HEK293 (cell line): ENCODE results near the gene PRELID2.
"Not testable (repeated sequence)": the region's sequence is repeated elsewhere in the genome, so short reads cannot be mapped to it uniquely, and the experiment has no call there.

Source experiments
- EGR2 ChIP-seq: fragments of 450-650 bp; formaldehyde crosslinking; IDR thresholded peaks from 2 replicates; pipeline ENCODE4 v1.5.1; 2016; ENCODE audit warnings: low read depth, missing biosample characterization, missing genetic modification characterization
- PRDM1 ChIP-seq: fragments of 450-650 bp; formaldehyde crosslinking; IDR thresholded peaks from 2 replicates; pipeline ENCODE4; 2016; ENCODE audit warnings: missing biosample characterization, missing genetic modification characterization
- ZNF366 ChIP-seq: fragments of 450-650 bp; formaldehyde crosslinking; conservative IDR thresholded peaks from 2 replicates; pipeline ENCODE4 v1.5.1; 2016; ENCODE audit warnings: missing biosample characterization, missing genetic modification characterization

- TF ChIP-seq EGR2; PRDM1 (tag by site-specific recombination); ZNF366 (tag by site-specific recombination): not testable (repeated sequence)
These were observed 105.2 kb downstream of the PRELID2 start for GRCh38 chr5:145729956-145730355.
